HG03066 (cell line): Measurements from ENCODE around the gene EXOC7.
"Not testable (repeated sequence)": the region's sequence is repeated elsewhere in the genome, so short reads cannot be mapped to it uniquely, and the experiment has no call there.

Experiments used
- ATAC-seq: cut with Tn5 transposase; IDR thresholded peaks from one replicate; pipeline ENCODE4 v1.9.1; 2021; ENCODE audit warnings: low read depth; ENCODE audit not compliant: unreplicated experiment

The EXOC7 gene

GRCh38 chr17:76048711-76049110 lies 54.9 kb downstream of the EXOC7 start:
- ATAC-seq = no peak

GRCh38 chr17:76048025-76048605 lies 55.5 kb downstream of the EXOC7 start:
- no peak for ATAC-seq

GRCh38 chr17:76046064-76046463 lies 57.5 kb downstream of the EXOC7 start:
- no peak for ATAC-seq

- ATAC-seq = not testable (repeated sequence)
Measured at GRCh38 chr17:76044475-76045007, 59.0 kb downstream of the EXOC7 start.

- not testable (repeated sequence) for ATAC-seq
Measured at GRCh38 chr17:76042868-76043267, 60.7 kb downstream of the EXOC7 start.

- no peak for ATAC-seq
Measured at GRCh38 chr17:76040376-76040775, 63.2 kb downstream of the EXOC7 start.

GRCh38 chr17:76039121-76039520 lies 64.5 kb downstream of the EXOC7 start:
- ATAC-seq = no peak

GRCh38 chr17:76038050-76038449 lies 65.5 kb downstream of the EXOC7 start:
- no peak for ATAC-seq

GRCh38 chr17:76036497-76037261 lies 66.9 kb downstream of the EXOC7 start:
- no peak for ATAC-seq

- ATAC-seq = no peak
Measured at GRCh38 chr17:76034428-76035350, 68.9 kb downstream of the EXOC7 start.

GRCh38 chr17:76033139-76033538 lies 70.4 kb downstream of the EXOC7 start:
- ATAC-seq = no peak

GRCh38 chr17:76032780-76033108 lies 70.8 kb downstream of the EXOC7 start:
- ATAC-seq = no peak

- ATAC-seq = no peak
Measured at GRCh38 chr17:76032073-76032779, 71.4 kb downstream of the EXOC7 start.
